Epithelial cell of esophagus (primary cell): ENCODE measurements around the gene NELL1.

ENCODE experiments used
- DNase-seq: peaks from one replicate; pipeline ENCODE4 v3.0.0; 2010; ENCODE audit warnings: low read depth
- H3K4me3 ChIP-seq: 2 replicates; pipeline ENCODE4 v1.5.1; 2011; ENCODE audit warnings: mild to moderate bottlenecking, low read length, control low read depth
- CTCF ChIP-seq: IDR thresholded peaks from 2 replicates; pipeline ENCODE4 v1.5.1; 2011; ENCODE audit warnings: low read depth, mild to moderate bottlenecking, low read length, control low read depth, inconsistent platforms; ENCODE audit not compliant: insufficient read depth; ENCODE audit errors: missing control alignments

Gene NELL1

GRCh38 chr11:21426931-21427330, 757.5 kb downstream of the NELL1 start:
- no peak for TF ChIP-seq CTCF
- no peak overlapping the region for H3K4me3 ChIP-seq
- DNase-seq, result no peak

- DNase-seq, result peak; percentile 4
- TF ChIP-seq CTCF, result no peak
- no peak overlapping the region for H3K4me3 ChIP-seq
Measured at GRCh38 chr11:21427726-21428125, 758.3 kb downstream of the NELL1 start.

GRCh38 chr11:21428796-21429195, 759.4 kb downstream of the NELL1 start:
- no peak for TF ChIP-seq CTCF
- H3K4me3 ChIP-seq, result no peak overlapping the region
- DNase-seq, result no peak

- no peak overlapping the region for H3K4me3 ChIP-seq
- TF ChIP-seq CTCF, result no peak
- no peak for DNase-seq
Measured at GRCh38 chr11:21429401-21429800, 760.0 kb downstream of the NELL1 start.

GRCh38 chr11:21430537-21430936, 761.2 kb downstream of the NELL1 start:
- no peak for TF ChIP-seq CTCF
- DNase-seq, result peak; percentile 6
- H3K4me3 ChIP-seq, result no peak overlapping the region

- no peak overlapping the region for H3K4me3 ChIP-seq
- DNase-seq, result peak; percentile 3
- no peak for TF ChIP-seq CTCF
Measured at GRCh38 chr11:21446939-21447590, 777.7 kb downstream of the NELL1 start.

- H3K4me3 ChIP-seq, result no peak overlapping the region
- DNase-seq, result no peak
- no peak for TF ChIP-seq CTCF
Measured at GRCh38 chr11:21447871-21448270, 778.5 kb downstream of the NELL1 start.
